Upper lobe of left lung (tissue), 6 donors: ENCODE results near the gene NR1I2. TPM values are rescaled to one million over a fixed set of nuclear protein-coding genes. Genes with fewer than 3 reads are reported as not detected.

Experiments
- ATAC-seq, 2 donors: fragments of 200-7000 bp; cut with Tn5 transposase; one replicate each; pipeline ENCODE4 v1.9.1; 2022; ENCODE audit warnings: mild to moderate bottlenecking in 2 of 2, moderate library complexity in 2 of 2; ENCODE audit not compliant: low FRiP score in 2 of 2
- DNase-seq, 2 donors: peaks; one replicate each; pipeline ENCODE4 v3.0.0-alpha.2; 2019 to 2020
- H3K27ac ChIP-seq, 4 donors: fragments of 200-600 bp; sonication (generic); one replicate each; pipeline ENCODE4 v1.5.1; 2016 to 2019
- H3K27me3 ChIP-seq, 4 donors: fragments of 200-600 bp; sonication (generic); one replicate each; pipeline ENCODE4 v1.5.1; 2017 to 2019
- H3K36me3 ChIP-seq, 4 donors: fragments of 200-600 bp; sonication (generic); one replicate each; pipeline ENCODE4 v1.5.1; 2016 to 2019
- H3K4me1 ChIP-seq, 4 donors: fragments of 200-600 bp; sonication (generic); one replicate each; pipeline ENCODE4 v1.5.1; 2018 to 2019
- H3K4me3 ChIP-seq, 4 donors: fragments of 200-600 bp; sonication (generic); one replicate each; pipeline ENCODE4 v1.5.1; 2017 to 2019; ENCODE audit warnings: mild to moderate bottlenecking in 2 of 4, moderate library complexity in 1 of 4
- H3K9me3 ChIP-seq, 4 donors: fragments of 200-600 bp; sonication (generic); one replicate each; pipeline ENCODE4 v1.5.1; 2018 to 2019
- EP300 ChIP-seq, 4 donors: sonication (generic); formaldehyde crosslinking; IDR thresholded peaks; one replicate each; pipeline ENCODE4 v1.5.1; 2017; ENCODE audit warnings: antibody characterized with exemption in 4 of 4, control low read depth in 2 of 4
- POLR2A ChIP-seq, 4 donors: fragments of 450-650 bp; IDR thresholded peaks; one replicate each; pipeline ENCODE4 v1.5.1; 2016 to 2017; ENCODE audit warnings: antibody characterized with exemption in 4 of 4, mild to moderate bottlenecking in 2 of 4
- POLR2AphosphoS5 ChIP-seq, 2 donors: sonication (generic); formaldehyde crosslinking; IDR thresholded peaks; one replicate each; pipeline ENCODE4 v1.5.1; 2017; ENCODE audit warnings: antibody characterized with exemption in 2 of 2
- WGBS, 2 donors: methylation state at CpG; one replicate each; pipeline ENCODE4 v1.1.5; 2017 to 2018; 5-methylcytosine and 5-hydroxymethylcytosine counted together
- total RNA-seq, 6 donors: library from RNA; depleted of rRNA in 4 of 6; stranded (reverse); fragments of >200 nt in 4 of 6; gene quantifications; one replicate each; pipeline versions ENCODE4 v1.1.0 to v1.2.1, GENCODE V29; 2016 to 2021
- TF ChIP-seq, protein P1 (sequence below), 6 experiments: fragments of 450-650 bp in 4 of 6; fragments of 200-600 bp in 2 of 6; sonication (generic) in 2 of 6; IDR thresholded peaks; one replicate each; pipeline ENCODE4 v1.5.1; 2016 to 2019; ENCODE audit warnings: antibody characterized with exemption in 6 of 6
- donor health status: DM: no; HTN: no; CAD: no; lungs with moderate emphysema.
- donor health status: DM: no; HTN: yes; CAD: no; lungs with severe emphysema.

Gene NR1I2
- total RNA-seq, 6 donors from 2014 or later = 0.22 to 0.46 (median 0.39) TPM; not detected in 2

DNA sequence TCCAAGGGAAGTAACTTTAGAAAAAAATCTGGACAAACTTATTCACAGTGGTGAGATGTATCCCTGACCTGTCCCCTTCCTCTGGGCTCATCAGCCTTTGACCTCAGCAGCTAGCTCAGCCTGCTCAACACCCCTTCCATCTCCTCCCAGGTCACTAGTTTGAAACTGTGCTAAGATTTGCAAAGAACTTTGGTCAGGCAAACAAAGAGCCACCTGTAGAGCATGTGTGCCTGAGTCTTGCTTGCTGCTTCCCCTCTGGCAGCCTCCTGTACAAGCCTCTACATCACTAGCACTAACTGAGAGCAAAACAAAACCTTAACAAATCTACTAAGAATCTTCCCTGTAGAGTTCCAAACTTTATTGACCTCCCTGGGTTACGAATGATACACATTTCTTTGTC is 43.9 kb downstream of the NR1I2 start:
- DNase-seq (no peak), ATAC-seq (no peak)
- Histone ChIP-seq H3K36me3 (peaks cover 0 to 25% (median 3%) of the 10 kb centered on the region in 4 donors), H3K4me1 (no peaks in the 10 kb centered on the region), H3K27ac (no peak overlapping the region), H3K27me3 (no peaks in the 10 kb centered on the region), H3K9me3 (no peaks in the 10 kb centered on the region), H3K4me3 (no peak overlapping the region)
- no peak for TF ChIP-seq POLR2A (IDR thresholded peaks at IDR 0.05)
- 100% methylated on average over 1 of the region's 1 CpG for WGBS, 2 donors

DNA sequence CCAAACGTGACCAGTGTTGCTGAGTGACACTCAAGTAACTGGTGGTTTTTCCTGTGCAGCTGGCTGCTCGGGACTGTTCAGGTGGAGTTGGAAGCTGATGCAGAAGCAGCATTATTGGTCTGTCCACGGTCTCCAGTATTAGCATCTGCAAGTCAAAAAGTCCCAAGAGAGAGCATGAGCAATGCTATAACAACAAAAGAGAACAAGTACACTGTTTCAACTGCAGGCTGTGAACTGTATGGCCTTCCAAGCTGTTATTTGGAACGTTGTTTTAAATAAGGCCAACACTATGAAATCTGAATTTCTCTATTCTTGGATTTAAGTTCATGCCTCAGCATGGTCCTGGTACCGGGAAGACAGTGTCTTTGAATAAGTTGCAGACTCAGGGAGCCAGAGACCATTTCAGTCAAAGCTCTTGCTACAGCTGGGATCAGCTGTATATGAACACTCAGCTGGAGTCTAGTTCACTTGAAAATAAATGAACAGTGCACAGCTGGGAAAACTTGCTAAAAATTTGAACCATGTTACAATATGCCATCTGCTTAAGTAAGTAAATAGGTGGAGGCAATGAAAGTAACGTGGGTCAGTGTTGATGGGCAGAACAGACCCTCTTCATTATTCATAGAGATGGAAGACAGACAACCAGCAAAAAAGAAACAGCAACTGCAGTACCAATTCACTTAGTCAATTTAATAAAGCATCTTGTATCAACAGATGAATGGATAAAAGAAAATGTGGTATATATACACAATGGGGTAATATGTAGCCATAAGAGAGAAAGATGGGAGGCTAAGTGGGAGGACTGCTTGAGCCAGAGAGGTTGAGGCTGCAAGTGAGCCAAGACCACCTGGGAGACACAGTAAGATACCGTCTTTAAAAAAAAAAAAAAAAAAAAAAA is 45.1 kb downstream of the NR1I2 start:
- ATAC-seq = no peak

DNA sequence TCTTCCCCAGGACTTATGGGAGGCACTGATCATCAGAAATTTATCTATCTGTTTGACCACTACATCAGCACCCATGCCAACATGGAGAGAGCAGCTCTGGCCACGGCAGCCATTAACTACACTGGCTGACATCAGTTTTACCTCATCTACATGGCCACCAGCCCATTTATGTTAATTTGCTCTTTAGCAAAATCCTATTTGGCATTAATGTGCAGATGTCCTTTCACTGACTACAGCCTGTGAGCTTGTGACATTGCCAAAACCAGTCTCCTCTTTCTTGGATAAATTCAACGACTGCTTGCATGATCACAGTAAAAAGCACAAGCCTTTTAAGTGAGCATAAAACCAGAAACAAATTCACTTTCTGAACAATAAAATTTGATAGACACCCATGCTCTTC is 47.5 kb downstream of the NR1I2 start:
- TF ChIP-seq, protein P1, sequence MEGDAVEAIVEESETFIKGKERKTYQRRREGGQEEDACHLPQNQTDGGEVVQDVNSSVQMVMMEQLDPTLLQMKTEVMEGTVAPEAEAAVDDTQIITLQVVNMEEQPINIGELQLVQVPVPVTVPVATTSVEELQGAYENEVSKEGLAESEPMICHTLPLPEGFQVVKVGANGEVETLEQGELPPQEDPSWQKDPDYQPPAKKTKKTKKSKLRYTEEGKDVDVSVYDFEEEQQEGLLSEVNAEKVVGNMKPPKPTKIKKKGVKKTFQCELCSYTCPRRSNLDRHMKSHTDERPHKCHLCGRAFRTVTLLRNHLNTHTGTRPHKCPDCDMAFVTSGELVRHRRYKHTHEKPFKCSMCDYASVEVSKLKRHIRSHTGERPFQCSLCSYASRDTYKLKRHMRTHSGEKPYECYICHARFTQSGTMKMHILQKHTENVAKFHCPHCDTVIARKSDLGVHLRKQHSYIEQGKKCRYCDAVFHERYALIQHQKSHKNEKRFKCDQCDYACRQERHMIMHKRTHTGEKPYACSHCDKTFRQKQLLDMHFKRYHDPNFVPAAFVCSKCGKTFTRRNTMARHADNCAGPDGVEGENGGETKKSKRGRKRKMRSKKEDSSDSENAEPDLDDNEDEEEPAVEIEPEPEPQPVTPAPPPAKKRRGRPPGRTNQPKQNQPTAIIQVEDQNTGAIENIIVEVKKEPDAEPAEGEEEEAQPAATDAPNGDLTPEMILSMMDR (IDR thresholded peaks at IDR 0.05) = no peak
- TF ChIP-seq POLR2AphosphoS5 (IDR thresholded peaks at IDR 0.05) (no peak), EP300 (IDR thresholded peaks at IDR 0.05) (no peak), POLR2A (IDR thresholded peaks at IDR 0.05) (no peak)
- Histone ChIP-seq H3K36me3 (peaks cover 0 to 21% (median 3%) of the 10 kb centered on the region in 4 donors), H3K4me3 (no peak overlapping the region), H3K4me1 (no peaks in the 10 kb centered on the region), H3K27ac (no peak overlapping the region), H3K9me3 (no peaks in the 10 kb centered on the region), H3K27me3 (no peaks in the 10 kb centered on the region)
- ATAC-seq (no peak), DNase-seq (no peak)
- WGBS, 2 donors = 77 to 83% methylated on average over 2 of the region's 2 CpGs

More for the DNA sequence above, 45.1 kb downstream of the NR1I2 start:
- no peak for TF ChIP-seq EP300 (IDR thresholded peaks at IDR 0.05)
- TF ChIP-seq, protein P1 (IDR thresholded peaks at IDR 0.05) = no peak
- TF ChIP-seq POLR2AphosphoS5 (IDR thresholded peaks at IDR 0.05) = no peak
- no peak for TF ChIP-seq POLR2A (IDR thresholded peaks at IDR 0.05)
- Histone ChIP-seq H3K4me3 (no peak overlapping the region), H3K36me3 (peaks cover 0 to 25% (median 3%) of the 10 kb centered on the region in 4 donors), H3K27ac (no peak overlapping the region), H3K27me3 (no peaks in the 10 kb centered on the region), H3K4me1 (no peaks in the 10 kb centered on the region), H3K9me3 (no peaks in the 10 kb centered on the region)
- no peak for DNase-seq
- WGBS, 2 donors = 85 to 86% methylated on average over 7 of the region's 7 CpGs

DNA sequence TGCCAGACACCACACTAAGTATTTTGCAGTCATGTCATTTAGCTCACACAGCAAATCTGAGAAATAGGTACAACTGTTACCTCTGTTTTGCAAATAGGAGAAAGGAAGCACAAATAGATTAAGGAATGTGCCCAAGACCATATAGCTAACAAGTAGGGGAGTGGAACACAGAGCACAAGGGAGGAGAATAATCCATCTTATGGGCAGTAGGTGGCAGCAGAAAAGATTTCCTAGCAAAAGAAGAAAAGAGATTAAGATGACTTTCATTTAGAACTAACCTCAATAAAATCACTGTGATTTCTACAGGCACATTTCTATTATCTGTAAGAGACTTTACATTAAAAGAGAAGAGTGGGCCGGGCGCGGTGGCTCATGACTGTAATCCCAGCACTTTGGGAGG is 49.1 kb downstream of the NR1I2 start:
- H3K9me3 ChIP-seq = no peaks in the 10 kb centered on the region
- H3K27ac ChIP-seq = no peak overlapping the region
- peaks cover 0 to 11% (median 3%) of the 10 kb centered on the region in 4 donors for H3K36me3 ChIP-seq
- no peak for ATAC-seq
- 95 to 98% methylated on average over 3 of the region's 3 CpGs for WGBS, 2 donors
- no peak overlapping the region for H3K4me3 ChIP-seq
- TF ChIP-seq POLR2A (IDR thresholded peaks at IDR 0.05) (no peak), EP300 (IDR thresholded peaks at IDR 0.05) (no peak), POLR2AphosphoS5 (IDR thresholded peaks at IDR 0.05) (no peak)
- TF ChIP-seq, protein P1 (IDR thresholded peaks at IDR 0.05) = no peak
- H3K4me1 ChIP-seq = peaks cover 0 to 3% (median 0%) of the 10 kb centered on the region in 4 donors
- DNase-seq = no peak
- no peaks in the 10 kb centered on the region for H3K27me3 ChIP-seq

DNA sequence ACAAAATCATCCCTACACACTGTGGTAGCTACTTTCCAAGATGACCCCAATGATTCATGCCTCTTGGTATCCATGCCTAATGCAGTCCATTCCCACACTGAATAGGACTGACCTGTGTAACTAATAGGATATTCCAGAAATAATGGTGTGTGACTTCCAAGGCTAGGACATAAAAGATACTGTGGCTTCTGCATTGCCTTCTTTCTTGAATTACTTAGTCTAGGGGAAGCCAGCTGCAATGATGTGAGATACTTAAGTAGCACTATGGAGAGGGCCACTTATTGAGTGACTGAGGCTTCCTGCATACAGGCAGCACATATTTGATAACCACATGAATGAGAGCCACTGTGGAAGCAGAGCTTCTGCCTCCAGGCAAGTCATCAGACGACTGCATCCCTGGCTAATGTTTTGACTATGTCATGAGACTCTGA is 50.1 kb downstream of the NR1I2 start:
- peaks cover 0 to 3% (median 0%) of the 10 kb centered on the region in 4 donors for H3K4me1 ChIP-seq
- no peaks in the 10 kb centered on the region for H3K9me3 ChIP-seq
- H3K27ac ChIP-seq = no peak overlapping the region
- no peak for TF ChIP-seq POLR2AphosphoS5 (IDR thresholded peaks at IDR 0.05)
- no peak for TF ChIP-seq POLR2A (IDR thresholded peaks at IDR 0.05)
- no peak for TF ChIP-seq EP300 (IDR thresholded peaks at IDR 0.05)
- TF ChIP-seq, protein P1 (IDR thresholded peaks at IDR 0.05) = no peak
- WGBS, 2 donors = 79 to 82% methylated on average over 1 of the region's 1 CpG
- peaks cover 0 to 2% (median under 1%) of the 10 kb centered on the region in 4 donors for H3K36me3 ChIP-seq
- ATAC-seq (no peak), DNase-seq (no peak)
- no peaks in the 10 kb centered on the region for H3K27me3 ChIP-seq
- H3K4me3 ChIP-seq = no peak overlapping the region
